A673 (cell line): Measurements from ENCODE around the gene CRACR2B. TPM values are rescaled to one million over a fixed set of nuclear protein-coding genes. Genes with fewer than 3 reads are reported as not detected.

Experiments used
- BruUV-seq: library from RNA; stranded (reverse); fragments of 400-500 nt; replicated peaks from 2 replicates; lab custom pipeline; 2021; lab: Mats Ljungman, UMichigan
- CTCF ChIA-PET: fragments of 300-600 bp; sonication (Branson Sonifier 250); formaldehyde crosslinking; loops from one replicate; lab custom pipeline; 2022; ENCODE audit warnings: antibody characterized with exemption; lab: Charles Lee
- POLR2A ChIA-PET: fragments of 300-600 bp; sonication (Branson Sonifier 250); formaldehyde crosslinking; loops from one replicate; lab custom pipeline; 2022; ENCODE audit warnings: antibody characterized with exemption; ENCODE audit not compliant: low non-redundant PET; lab: Charles Lee
- DNase-seq: peaks from one replicate; pipeline ENCODE4 v3.0.0-alpha.2; 2015; ENCODE audit warnings: low spot score
- H3K27ac ChIP-seq: fragments of 200-600 bp; sonication (generic); 2 replicates; pipeline ENCODE4 v1.5.1; 2016; ENCODE audit warnings: mixed run types, low read depth, mild to moderate bottlenecking, mixed read lengths, antibody characterized with exemption, low read length; ENCODE audit not compliant: poor library complexity, severe bottlenecking
- H3K27me3 ChIP-seq: fragments of 200-600 bp; sonication (generic); replicated peaks from 2 replicates; pipeline ENCODE4 v1.6.1; 2017; ENCODE audit warnings: mixed run types, low read depth, mild to moderate bottlenecking, mixed read lengths, antibody characterized with exemption, low read length; ENCODE audit not compliant: insufficient read depth, poor library complexity
- H3K36me3 ChIP-seq: fragments of 200-600 bp; sonication (generic); 2 replicates; pipeline ENCODE4 v1.6.1; 2016; ENCODE audit warnings: mixed run types, mild to moderate bottlenecking, mixed read lengths, antibody characterized with exemption, low read length; ENCODE audit not compliant: insufficient read depth, poor library complexity, severe bottlenecking
- H3K4me1 ChIP-seq: fragments of 200-600 bp; sonication (generic); 2 replicates; pipeline ENCODE4 v1.6.1; 2017; ENCODE audit warnings: mixed run types, mild to moderate bottlenecking, mixed read lengths, antibody characterized with exemption, low read length; ENCODE audit not compliant: insufficient read depth, poor library complexity, severe bottlenecking
- H3K4me3 ChIP-seq: fragments of 200-600 bp; sonication (generic); 2 replicates; pipeline ENCODE4 v1.5.1; 2016; ENCODE audit warnings: low read depth, mixed run types, mild to moderate bottlenecking, mixed read lengths, low read length; ENCODE audit not compliant: poor library complexity, severe bottlenecking
- H3K9me3 ChIP-seq: fragments of 200-600 bp; sonication (generic); 2 replicates; pipeline ENCODE4 v1.6.1; 2016; ENCODE audit warnings: mixed run types, low read depth, mild to moderate bottlenecking, mixed read lengths, antibody characterized with exemption, low read length; ENCODE audit not compliant: poor library complexity, severe bottlenecking
- CTCF ChIP-seq: fragments of 300-800, 200-600 bp; sonication (generic); conservative IDR thresholded peaks from 2 replicates; pipeline ENCODE4 v1.5.1; 2017; ENCODE audit warnings: low read depth, mild to moderate bottlenecking, antibody characterized with exemption, low read length, moderate library complexity, mixed read lengths
- EZH2 ChIP-seq: fragments of 200-600 bp; sonication (generic); IDR thresholded peaks from 2 replicates; pipeline ENCODE4 v1.6.1; 2017; ENCODE audit warnings: borderline replicate concordance, low read depth, mild to moderate bottlenecking, mixed read lengths, antibody characterized with exemption, low read length; ENCODE audit not compliant: poor library complexity, severe bottlenecking
- intact Hi-C: fragments of 100-400 bp; cut with micrococcal nuclease; formaldehyde crosslinking; loops from one replicate; pipeline ENCODE4 v1.10.0; 2022; ENCODE audit not compliant: unreplicated experiment
- total RNA-seq: library from RNA; stranded (reverse); gene quantifications from 2 replicates; pipeline ENCODE4 v1.2.3, GENCODE V29; 2021

CRACR2B gene
- total RNA-seq, 1 experiment from 2014 or later = 1.1 TPM

- Histone ChIP-seq H3K4me3 (no peak overlapping the region), H3K36me3 (no peaks in the 10 kb centered on the region), H3K4me1 (peaks cover 5% of the 10 kb centered on the region), H3K27ac (no peak overlapping the region), H3K27me3 (no peaks in the 10 kb centered on the region), H3K9me3 (no peaks in the 10 kb centered on the region)
- intact Hi-C loops = no loop called here
- DNase-seq = no peak
- no TSS peak for BruUV-seq
- ChIA-PET POLR2A (interaction anchor here (0.6 kb wide), 1 partner anchor 58 kb away, joined by 3 read pairs; no protein-coding TSS in a partner anchor), CTCF (no interaction called here)
- no peak for TF ChIP-seq EZH2
- TF ChIP-seq CTCF = no peak
These were observed 47.5 kb downstream of the CRACR2B start for GRCh38 chr11:875203-875602.

- Histone ChIP-seq H3K9me3 (no peaks in the 10 kb centered on the region), H3K27ac (no peak overlapping the region), H3K4me3 (no peak overlapping the region), H3K36me3 (no peaks in the 10 kb centered on the region), H3K4me1 (peaks cover 5% of the 10 kb centered on the region), H3K27me3 (no peaks in the 10 kb centered on the region)
- no peak for DNase-seq
- ChIA-PET CTCF (no interaction called here), POLR2A (no interaction called here)
- intact Hi-C loops = no loop called here
- TF ChIP-seq CTCF (no peak), EZH2 (no peak)
- no TSS peak for BruUV-seq
These were observed 48.1 kb downstream of the CRACR2B start for GRCh38 chr11:875769-876301.

GRCh38 chr11:876545-876944 is 48.8 kb downstream of the CRACR2B start:
- intact Hi-C loops = no loop called here
- Histone ChIP-seq H3K4me1 (peaks cover 5% of the 10 kb centered on the region), H3K27ac (no peak overlapping the region), H3K27me3 (no peaks in the 10 kb centered on the region), H3K4me3 (no peak overlapping the region), H3K36me3 (no peaks in the 10 kb centered on the region), H3K9me3 (no peaks in the 10 kb centered on the region)
- POLR2A ChIA-PET = no interaction called here
- BruUV-seq = no TSS peak
- TF ChIP-seq CTCF = no peak
- TF ChIP-seq EZH2 = no peak
- DNase-seq = no peak
- CTCF ChIA-PET = no interaction called here
